ENCODE measurements around the gene MACF1. TPM values are rescaled to one million over a fixed set of nuclear protein-coding genes. Genes with fewer than 3 reads are reported as not detected.

MACF1 gene
- total RNA-seq, 1 donor, result 554 TPM

DNA sequence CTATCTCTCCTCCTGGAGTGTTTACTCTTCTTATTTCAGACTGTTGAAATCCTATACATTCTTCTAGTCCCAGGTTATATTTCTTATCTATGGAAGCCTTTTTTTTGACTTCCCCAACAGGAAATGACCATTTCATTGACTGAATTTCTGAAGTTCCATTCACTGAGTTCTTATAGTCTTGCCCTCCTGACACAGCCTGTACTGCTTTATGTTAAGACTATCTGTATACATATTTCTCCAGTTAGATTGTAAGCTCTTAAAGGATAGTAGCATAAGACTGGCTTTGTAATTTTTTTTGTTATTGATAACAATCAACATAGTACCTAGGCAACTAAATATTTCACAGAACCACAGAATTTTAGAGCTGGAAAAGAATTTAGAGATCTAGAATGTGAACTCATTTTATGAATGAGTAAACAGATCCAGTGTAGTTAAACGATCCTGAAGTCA lies 14.9 kb upstream of the MACF1 start:
- peak; percentile 94 for DNase-seq (ENCODE audit: low read depth)
- TF ChIP-seq, protein P1, sequence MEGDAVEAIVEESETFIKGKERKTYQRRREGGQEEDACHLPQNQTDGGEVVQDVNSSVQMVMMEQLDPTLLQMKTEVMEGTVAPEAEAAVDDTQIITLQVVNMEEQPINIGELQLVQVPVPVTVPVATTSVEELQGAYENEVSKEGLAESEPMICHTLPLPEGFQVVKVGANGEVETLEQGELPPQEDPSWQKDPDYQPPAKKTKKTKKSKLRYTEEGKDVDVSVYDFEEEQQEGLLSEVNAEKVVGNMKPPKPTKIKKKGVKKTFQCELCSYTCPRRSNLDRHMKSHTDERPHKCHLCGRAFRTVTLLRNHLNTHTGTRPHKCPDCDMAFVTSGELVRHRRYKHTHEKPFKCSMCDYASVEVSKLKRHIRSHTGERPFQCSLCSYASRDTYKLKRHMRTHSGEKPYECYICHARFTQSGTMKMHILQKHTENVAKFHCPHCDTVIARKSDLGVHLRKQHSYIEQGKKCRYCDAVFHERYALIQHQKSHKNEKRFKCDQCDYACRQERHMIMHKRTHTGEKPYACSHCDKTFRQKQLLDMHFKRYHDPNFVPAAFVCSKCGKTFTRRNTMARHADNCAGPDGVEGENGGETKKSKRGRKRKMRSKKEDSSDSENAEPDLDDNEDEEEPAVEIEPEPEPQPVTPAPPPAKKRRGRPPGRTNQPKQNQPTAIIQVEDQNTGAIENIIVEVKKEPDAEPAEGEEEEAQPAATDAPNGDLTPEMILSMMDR (IDR thresholded peaks at IDR 0.05; ENCODE audit: insufficient read depth, low read depth, low read length), result no peak
- no peak overlapping the region for H3K4me3 ChIP-seq (ENCODE audit: low read depth, low read length)

DNA sequence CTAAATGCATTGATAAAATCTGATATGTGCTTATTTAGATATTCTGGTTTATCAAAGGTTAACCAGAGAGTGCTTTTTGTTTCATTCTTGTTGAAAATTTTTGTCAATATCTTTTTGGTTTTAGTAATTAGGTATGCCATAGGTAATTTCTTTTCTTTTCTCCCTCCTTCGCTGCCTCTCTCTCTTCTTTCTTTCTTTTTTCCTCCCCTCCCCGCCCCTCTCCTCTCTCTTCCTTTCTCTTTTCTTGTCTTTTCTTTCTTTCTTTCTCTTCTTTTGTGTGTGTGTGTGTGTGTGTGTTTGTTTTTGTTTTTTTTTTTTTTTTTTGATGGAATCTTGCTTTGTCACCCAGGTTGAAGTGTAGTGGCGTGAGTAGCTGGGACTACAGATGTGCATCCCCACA lies 14.4 kb upstream of the MACF1 start:
- DNase-seq (ENCODE audit: low read depth), result no peak
- TF ChIP-seq, protein P1 (IDR thresholded peaks at IDR 0.05; ENCODE audit: insufficient read depth, low read depth, low read length), result no peak
- H3K4me3 ChIP-seq (ENCODE audit: low read depth, low read length), result no peak overlapping the region

DNA sequence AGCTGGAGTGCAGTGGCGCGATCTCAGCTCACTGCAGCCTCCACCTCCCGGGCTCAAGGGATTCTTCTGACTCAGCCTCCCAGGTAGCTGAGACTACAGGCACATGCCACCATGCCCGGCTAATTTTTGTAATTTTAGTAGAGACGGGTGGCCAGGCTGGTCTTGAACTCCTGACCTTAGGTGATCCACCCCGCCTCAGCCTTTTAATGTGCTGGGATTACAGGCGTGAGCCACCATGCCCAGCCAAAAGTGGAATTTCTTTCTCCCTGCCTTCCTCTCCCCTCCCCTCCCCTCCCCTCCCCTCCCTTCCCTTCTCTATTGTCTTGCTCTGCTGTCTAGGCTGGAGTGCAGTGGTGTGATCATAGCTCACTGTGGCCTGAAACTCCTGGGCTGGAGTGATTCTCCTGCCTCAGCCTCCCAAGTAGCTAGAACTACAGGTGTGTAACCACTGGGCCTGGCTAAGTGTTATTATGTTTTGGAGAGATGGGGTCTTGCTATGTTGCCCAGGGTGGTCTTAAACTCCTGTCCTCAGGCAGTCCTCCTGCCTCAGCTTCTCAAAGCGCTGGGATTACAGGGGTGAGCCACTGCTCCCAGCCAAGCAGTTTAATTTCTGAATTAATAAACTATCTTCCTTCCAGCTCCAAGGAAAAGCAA lies 10.0 kb upstream of the MACF1 start:
- TF ChIP-seq, protein P1 (IDR thresholded peaks at IDR 0.05; ENCODE audit: insufficient read depth, low read depth, low read length), result no peak
- no peak overlapping the region for H3K4me3 ChIP-seq (ENCODE audit: low read depth, low read length)
- no peak for DNase-seq (ENCODE audit: low read depth)

DNA sequence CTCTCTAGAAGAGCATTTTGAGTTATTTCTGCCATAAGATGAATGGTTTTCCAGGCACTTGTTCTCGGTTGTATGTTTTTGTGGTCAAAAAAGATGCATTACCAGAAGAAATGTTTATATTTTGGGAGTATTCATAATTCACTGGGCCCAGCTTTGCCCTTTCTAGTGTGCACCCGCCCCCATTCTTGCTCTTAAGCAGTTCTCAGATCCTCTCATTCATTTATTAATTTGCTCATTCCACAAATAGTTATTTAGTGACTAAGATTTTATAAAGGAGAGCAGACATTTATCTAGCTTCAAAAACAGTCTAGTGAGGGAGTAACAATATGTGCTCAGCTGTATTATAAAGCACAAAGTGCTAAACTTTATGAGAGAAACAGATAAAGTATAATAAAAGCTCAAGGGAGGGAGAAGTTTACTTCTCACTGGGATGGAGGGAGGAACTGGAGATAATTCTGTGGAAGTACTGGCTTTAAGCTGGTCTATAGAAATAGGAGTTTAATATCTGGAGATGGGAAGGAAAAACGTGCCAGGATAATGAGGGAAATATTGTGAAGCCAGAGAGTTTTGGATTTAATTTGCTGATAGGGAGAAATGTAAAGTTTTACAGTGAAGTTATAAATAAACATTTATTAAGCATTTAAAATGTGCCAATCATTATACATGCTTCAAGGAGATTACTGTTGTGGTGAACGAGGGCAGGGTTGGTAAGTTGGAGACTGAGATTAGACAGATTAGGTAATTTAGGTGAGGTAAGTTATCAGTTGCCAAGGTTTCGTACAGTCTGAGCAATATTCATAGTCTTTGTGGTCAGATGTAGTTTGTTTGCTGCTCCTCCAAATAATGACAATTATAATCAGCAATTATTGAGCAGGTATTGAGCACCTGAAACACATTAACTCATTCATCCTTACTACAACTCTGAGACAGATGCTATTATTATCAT lies 9.1 kb upstream of the MACF1 start:
- DNase-seq (ENCODE audit: low read depth), result peak; percentile 60
- TF ChIP-seq, protein P1 (IDR thresholded peaks at IDR 0.05; ENCODE audit: insufficient read depth, low read depth, low read length), result no peak
- H3K4me3 ChIP-seq (ENCODE audit: low read depth, low read length), result no peak overlapping the region

DNA sequence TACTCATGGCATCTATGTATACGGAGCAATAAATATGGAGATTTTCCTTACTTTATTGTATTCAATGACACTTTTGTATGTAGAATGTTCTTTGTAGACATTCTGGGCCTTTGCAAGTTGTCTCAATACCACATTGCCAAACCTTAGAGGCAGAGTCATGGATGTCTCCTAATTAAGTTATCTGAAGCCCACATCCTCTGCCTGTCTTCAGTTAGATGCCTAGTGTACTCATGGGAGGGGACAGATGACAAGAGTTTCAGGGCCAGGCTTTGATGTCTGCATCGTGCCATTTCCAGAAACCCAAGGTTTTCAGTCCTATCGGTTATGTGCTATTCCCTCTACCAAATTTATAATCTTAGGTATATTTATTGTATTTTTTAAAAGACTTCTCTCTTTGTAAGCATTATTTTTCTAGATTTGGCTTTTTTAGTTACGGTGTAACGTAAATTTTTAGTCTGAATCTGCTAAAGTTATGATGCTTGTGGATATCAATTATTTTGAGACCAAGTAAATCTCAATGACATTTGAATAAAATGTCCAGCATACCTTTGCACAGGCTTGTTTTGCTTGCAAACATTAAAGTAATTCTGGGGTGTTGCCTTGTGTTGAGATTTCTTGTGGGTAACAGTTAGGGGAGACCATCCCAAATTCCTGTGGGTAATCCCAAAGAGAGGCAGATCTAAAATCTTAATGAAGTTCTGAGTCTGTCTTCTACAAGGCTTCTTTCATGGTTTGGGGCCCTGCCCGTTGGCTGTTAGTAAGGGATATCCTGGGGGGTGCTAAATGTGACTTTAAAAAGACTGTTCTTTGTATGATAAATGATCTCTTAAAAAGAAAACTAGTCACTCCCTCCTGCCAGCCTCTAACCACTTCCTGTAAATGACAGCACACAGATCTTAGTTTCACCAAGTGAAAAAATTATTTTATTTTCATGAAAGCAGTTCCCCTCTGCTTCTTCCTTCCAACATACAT lies 8.0 kb upstream of the MACF1 start:
- TF ChIP-seq, protein P1 (IDR thresholded peaks at IDR 0.05; ENCODE audit: insufficient read depth, low read depth, low read length), result no peak
- no peak overlapping the region for H3K4me3 ChIP-seq (ENCODE audit: low read depth, low read length)
- peak; percentile 67 for DNase-seq (ENCODE audit: low read depth)

DNA sequence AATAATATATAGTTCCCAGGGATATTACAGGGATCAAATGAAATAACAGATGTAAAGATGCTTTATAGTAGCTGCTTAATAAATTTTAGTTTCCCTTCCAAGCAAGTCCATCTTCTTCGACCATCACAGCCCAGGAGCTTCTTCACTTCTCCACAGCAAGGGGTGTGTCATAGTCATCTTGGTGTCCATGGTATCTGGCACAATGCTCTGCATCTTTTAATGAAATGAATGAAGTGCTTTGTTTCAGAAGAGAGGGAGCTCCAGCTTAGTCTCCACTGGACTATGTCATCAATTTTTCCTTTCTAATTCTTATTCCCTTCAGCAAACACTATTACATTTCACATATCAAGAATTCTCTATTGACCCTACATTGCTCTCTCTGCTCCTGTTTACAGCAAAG lies 4.9 kb upstream of the MACF1 start:
- no peak for DNase-seq (ENCODE audit: low read depth)
- TF ChIP-seq, protein P1 (IDR thresholded peaks at IDR 0.05; ENCODE audit: insufficient read depth, low read depth, low read length), result no peak
- no peak overlapping the region for H3K4me3 ChIP-seq (ENCODE audit: low read depth, low read length)
